ENCODE measurements around the gene CHAT.

Gene CHAT

DNA sequence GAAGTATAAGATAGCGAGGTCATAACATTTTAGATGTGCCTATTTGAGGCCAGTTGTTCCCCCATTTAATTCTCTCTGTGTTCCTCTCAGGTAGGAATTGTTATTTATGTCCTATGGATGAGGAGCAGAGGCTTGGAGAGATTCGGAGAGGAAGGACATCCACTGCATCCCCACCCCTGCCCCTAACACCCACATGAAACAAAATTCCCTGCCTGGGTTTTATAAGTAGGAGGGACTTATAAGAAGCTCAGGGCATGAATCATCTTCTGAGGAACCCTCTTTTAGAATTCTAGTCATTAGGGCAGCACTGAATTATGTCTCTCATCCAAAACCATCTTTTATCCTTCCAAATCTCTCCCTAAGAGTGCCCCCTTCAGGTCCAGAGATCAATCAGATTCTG is 5.0 kb downstream of the CHAT start:
- no peak overlapping the region for H3K27ac ChIP-seq (ENCODE audit: insufficient read depth, low read length, poor library complexity, severe bottlenecking)
- H3K27me3 ChIP-seq (replicated peaks; ENCODE audit: control insufficient read depth, insufficient read depth, low read length, poor library complexity, severe bottlenecking) = peaks cover 6% of the 10 kb centered on the region
- H3K36me3 ChIP-seq (ENCODE audit: control insufficient read depth, insufficient read depth, low read length) = no peaks in the 10 kb centered on the region
- no peak overlapping the region for H3K4me3 ChIP-seq (ENCODE audit: insufficient read depth, low read depth, low read length, poor library complexity, severe bottlenecking)
- H3K9me3 ChIP-seq (ENCODE audit: control insufficient read depth, low read length) = no peaks in the 10 kb centered on the region
- H3K4me1 ChIP-seq (ENCODE audit: control insufficient read depth, insufficient read depth, low read length, poor library complexity, severe bottlenecking) = no peaks in the 10 kb centered on the region
- DNase-seq = no peak

DNA sequence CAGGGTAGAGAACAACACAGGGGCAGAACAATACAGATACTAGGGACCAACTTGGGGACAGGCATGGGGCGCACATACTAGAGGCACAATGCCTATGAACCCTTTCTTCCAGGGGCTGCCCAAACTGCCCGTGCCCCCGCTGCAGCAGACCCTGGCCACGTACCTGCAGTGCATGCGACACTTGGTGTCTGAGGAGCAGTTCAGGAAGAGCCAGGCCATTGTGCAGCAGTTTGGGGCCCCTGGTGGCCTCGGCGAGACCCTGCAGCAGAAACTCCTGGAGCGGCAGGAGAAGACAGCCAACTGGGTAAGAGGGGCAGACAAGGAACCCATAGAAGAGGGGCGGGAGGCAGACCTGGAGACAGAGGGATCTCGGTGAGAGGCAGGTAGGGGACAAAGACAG is 5.8 kb downstream of the CHAT start:
- Histone ChIP-seq H3K4me1 (ENCODE audit: control insufficient read depth, insufficient read depth, low read length, poor library complexity, severe bottlenecking) (no peaks in the 10 kb centered on the region), H3K27me3 (replicated peaks; ENCODE audit: control insufficient read depth, insufficient read depth, low read length, poor library complexity, severe bottlenecking) (peaks cover 6% of the 10 kb centered on the region), H3K27ac (ENCODE audit: insufficient read depth, low read length, poor library complexity, severe bottlenecking) (no peak overlapping the region), H3K4me3 (ENCODE audit: insufficient read depth, low read depth, low read length, poor library complexity, severe bottlenecking) (no peak overlapping the region), H3K9me3 (ENCODE audit: control insufficient read depth, low read length) (no peaks in the 10 kb centered on the region), H3K36me3 (ENCODE audit: control insufficient read depth, insufficient read depth, low read length) (no peaks in the 10 kb centered on the region)
- no peak for DNase-seq

DNA sequence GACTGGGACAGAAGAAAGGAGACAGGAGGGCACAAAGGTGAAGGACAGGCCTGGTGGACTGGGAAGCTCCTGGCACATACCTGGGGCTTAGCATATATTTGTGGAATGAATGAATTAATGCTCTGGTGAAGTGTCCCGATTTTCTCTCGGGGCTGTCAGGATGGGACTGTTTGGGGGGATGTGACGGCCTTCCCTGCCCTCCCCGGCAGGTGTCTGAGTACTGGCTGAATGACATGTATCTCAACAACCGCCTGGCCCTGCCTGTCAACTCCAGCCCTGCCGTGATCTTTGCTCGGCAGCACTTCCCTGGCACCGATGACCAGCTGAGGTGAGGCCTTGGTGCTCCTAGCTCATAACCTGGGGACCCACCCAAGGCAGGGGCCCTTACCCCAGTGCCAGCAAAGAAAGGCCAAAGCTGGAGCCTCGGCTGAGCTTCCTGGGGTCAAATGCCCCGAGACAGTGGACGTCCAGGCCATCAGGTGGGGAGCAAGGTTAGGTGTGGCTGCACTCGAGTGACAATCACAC is 6.5 kb downstream of the CHAT start:
- DNase-seq = no peak
- Histone ChIP-seq H3K4me1 (ENCODE audit: control insufficient read depth, insufficient read depth, low read length, poor library complexity, severe bottlenecking) (no peaks in the 10 kb centered on the region), H3K27ac (ENCODE audit: insufficient read depth, low read length, poor library complexity, severe bottlenecking) (no peak overlapping the region), H3K9me3 (ENCODE audit: control insufficient read depth, low read length) (no peaks in the 10 kb centered on the region), H3K27me3 (replicated peaks; ENCODE audit: control insufficient read depth, insufficient read depth, low read length, poor library complexity, severe bottlenecking) (peaks cover 6% of the 10 kb centered on the region), H3K36me3 (ENCODE audit: control insufficient read depth, insufficient read depth, low read length) (no peaks in the 10 kb centered on the region), H3K4me3 (ENCODE audit: insufficient read depth, low read depth, low read length, poor library complexity, severe bottlenecking) (no peak overlapping the region)

DNA sequence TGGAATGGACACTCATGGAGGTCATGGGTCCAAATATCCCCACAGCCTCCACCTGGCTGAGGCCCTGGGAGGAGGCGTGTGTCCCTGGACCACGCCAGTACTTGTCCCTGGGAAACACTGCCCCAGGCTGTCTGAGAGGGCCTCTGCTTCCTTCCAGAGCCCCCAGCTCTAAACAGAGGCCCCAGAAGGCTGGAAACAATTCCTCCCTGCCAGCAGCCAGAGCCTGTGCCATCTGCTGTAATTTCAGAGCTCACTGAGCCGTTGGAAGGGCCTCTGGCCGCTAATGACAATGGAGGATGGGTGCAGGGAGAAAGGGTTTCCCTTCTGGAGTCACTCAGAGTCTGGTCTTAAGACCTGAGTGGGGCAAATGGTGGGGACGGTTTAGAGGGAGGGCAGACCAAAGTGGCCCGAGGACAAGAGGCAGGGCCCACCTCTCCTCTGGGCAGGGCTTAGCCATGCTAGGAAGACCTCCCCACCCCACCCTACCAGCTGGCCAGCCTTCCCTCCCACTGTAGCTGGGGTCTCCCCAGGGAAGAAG is 7.1 kb downstream of the CHAT start:
- Histone ChIP-seq H3K27me3 (replicated peaks; ENCODE audit: control insufficient read depth, insufficient read depth, low read length, poor library complexity, severe bottlenecking) (peaks cover 6% of the 10 kb centered on the region), H3K4me1 (ENCODE audit: control insufficient read depth, insufficient read depth, low read length, poor library complexity, severe bottlenecking) (no peaks in the 10 kb centered on the region), H3K27ac (ENCODE audit: insufficient read depth, low read length, poor library complexity, severe bottlenecking) (no peak overlapping the region), H3K36me3 (ENCODE audit: control insufficient read depth, insufficient read depth, low read length) (no peaks in the 10 kb centered on the region), H3K4me3 (ENCODE audit: insufficient read depth, low read depth, low read length, poor library complexity, severe bottlenecking) (no peak overlapping the region), H3K9me3 (ENCODE audit: control insufficient read depth, low read length) (no peaks in the 10 kb centered on the region)
- no peak for DNase-seq

GRCh38 chr10:49621561-49621960 is 7.7 kb downstream of the CHAT start:
- no peak overlapping the region for H3K4me3 ChIP-seq (ENCODE audit: insufficient read depth, low read depth, low read length, poor library complexity, severe bottlenecking)
- H3K4me1 ChIP-seq (ENCODE audit: control insufficient read depth, insufficient read depth, low read length, poor library complexity, severe bottlenecking) = no peaks in the 10 kb centered on the region
- no peaks in the 10 kb centered on the region for H3K9me3 ChIP-seq (ENCODE audit: control insufficient read depth, low read length)
- DNase-seq = no peak
- H3K36me3 ChIP-seq (ENCODE audit: control insufficient read depth, insufficient read depth, low read length) = no peaks in the 10 kb centered on the region
- peaks cover 6% of the 10 kb centered on the region for H3K27me3 ChIP-seq (replicated peaks; ENCODE audit: control insufficient read depth, insufficient read depth, low read length, poor library complexity, severe bottlenecking)
- H3K27ac ChIP-seq (ENCODE audit: insufficient read depth, low read length, poor library complexity, severe bottlenecking) = no peak overlapping the region

DNA sequence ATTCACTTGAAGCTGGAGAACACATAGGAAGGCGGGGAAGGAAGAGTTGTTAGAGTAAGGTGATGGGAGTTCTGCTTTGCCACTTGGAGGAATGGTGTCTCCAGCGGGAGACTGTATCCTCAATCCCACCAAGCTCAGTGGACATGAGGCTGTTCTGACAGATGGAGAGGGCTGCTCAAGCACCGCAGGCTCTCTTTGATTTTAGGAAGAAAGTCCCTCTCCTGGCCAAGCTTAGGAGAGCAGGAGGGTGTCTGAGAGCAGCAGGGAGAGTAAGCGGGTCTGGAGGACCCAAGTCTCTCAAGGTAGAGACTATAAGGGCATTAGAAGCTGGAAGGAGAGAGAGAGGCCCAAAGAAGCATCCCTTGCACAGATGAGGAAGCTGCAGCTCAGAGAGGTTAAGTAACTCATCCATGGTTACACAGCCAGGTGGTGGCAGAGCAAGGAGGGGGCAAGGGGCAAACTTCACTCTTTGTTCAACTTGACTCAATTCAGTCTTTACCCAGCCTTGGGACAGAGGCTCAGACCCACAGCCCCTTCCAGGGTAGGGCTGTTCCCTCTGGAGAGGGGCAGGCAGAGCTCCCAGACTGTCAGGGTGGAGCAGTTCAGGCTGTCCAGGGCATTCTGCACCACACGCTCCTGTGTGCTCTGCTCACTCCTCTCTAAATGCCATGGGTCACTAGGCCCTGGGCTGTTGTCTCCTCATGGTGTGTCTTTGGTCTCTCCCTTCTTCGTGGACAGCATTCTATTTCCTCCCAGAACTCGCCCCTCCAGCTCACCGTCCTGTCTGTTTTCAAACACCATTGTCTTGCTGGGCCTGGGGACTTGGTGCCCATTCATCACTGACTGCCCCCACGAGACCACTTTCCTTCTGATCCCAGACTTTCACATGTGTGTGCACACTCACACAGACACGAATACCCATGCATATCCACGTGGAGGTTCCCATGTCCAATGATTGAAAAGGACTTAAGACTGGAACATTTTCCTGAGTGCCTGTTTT is 8.9 kb downstream of the CHAT start:
- DNase-seq = no peak
- no peaks in the 10 kb centered on the region for H3K27me3 ChIP-seq (replicated peaks; ENCODE audit: control insufficient read depth, insufficient read depth, low read length, poor library complexity, severe bottlenecking)
- no peak overlapping the region for H3K27ac ChIP-seq (ENCODE audit: insufficient read depth, low read length, poor library complexity, severe bottlenecking)
- no peak overlapping the region for H3K4me3 ChIP-seq (ENCODE audit: insufficient read depth, low read depth, low read length, poor library complexity, severe bottlenecking)
- H3K9me3 ChIP-seq (ENCODE audit: control insufficient read depth, low read length) = no peaks in the 10 kb centered on the region
- no peaks in the 10 kb centered on the region for H3K36me3 ChIP-seq (ENCODE audit: control insufficient read depth, insufficient read depth, low read length)
- H3K4me1 ChIP-seq (ENCODE audit: control insufficient read depth, insufficient read depth, low read length, poor library complexity, severe bottlenecking) = no peaks in the 10 kb centered on the region

- no peak for DNase-seq
- H3K27me3 ChIP-seq (replicated peaks; ENCODE audit: control insufficient read depth, insufficient read depth, low read length, poor library complexity, severe bottlenecking) = no peaks in the 10 kb centered on the region
- H3K36me3 ChIP-seq (ENCODE audit: control insufficient read depth, insufficient read depth, low read length) = no peaks in the 10 kb centered on the region
- no peaks in the 10 kb centered on the region for H3K4me1 ChIP-seq (ENCODE audit: control insufficient read depth, insufficient read depth, low read length, poor library complexity, severe bottlenecking)
- H3K4me3 ChIP-seq (ENCODE audit: insufficient read depth, low read depth, low read length, poor library complexity, severe bottlenecking) = no peak overlapping the region
- H3K27ac ChIP-seq (ENCODE audit: insufficient read depth, low read length, poor library complexity, severe bottlenecking) = no peak overlapping the region
- H3K9me3 ChIP-seq (ENCODE audit: control insufficient read depth, low read length) = no peaks in the 10 kb centered on the region
Observed at GRCh38 chr10:49624629-49625028, 10.8 kb downstream of the CHAT start.

DNA sequence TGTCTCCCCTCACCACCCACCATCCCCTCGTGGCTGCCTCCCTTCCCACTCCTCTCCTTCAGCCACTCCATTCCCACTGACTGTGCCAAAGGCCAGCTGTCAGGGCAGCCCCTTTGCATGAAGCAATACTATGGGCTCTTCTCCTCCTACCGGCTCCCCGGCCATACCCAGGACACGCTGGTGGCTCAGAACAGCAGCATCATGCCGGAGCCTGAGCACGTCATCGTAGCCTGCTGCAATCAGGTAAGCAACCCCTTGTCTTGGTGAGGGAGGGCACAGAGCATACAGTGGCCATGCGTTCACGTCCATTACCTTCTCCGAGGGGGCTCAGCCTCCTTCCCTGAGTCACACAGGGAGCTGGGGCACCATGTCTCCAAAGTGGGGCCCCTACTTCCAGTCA is 11.6 kb downstream of the CHAT start:
- no peaks in the 10 kb centered on the region for H3K36me3 ChIP-seq (ENCODE audit: control insufficient read depth, insufficient read depth, low read length)
- DNase-seq = no peak
- H3K27ac ChIP-seq (ENCODE audit: insufficient read depth, low read length, poor library complexity, severe bottlenecking) = no peak overlapping the region

DNA sequence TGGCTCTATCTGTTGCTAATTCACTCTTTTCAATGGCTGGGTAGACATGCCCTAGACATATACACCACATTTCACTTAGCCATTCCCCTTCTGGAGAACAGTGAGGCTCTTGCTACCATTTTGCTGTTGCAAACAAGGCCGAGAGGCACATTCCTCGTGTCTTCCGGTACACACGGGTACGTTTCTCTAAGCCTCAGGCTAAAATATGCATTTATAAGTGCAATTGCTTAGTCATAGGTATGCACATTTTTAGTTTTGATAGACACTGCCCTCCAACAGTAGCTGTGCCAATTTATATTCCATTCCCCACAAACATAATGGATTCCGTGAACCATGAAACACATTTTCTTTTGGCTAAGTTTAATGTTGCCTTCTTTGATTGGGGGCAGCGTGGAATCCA is 13.2 kb downstream of the CHAT start:
- no peaks in the 10 kb centered on the region for H3K36me3 ChIP-seq (ENCODE audit: control insufficient read depth, insufficient read depth, low read length)
- H3K4me1 ChIP-seq (ENCODE audit: control insufficient read depth, insufficient read depth, low read length, poor library complexity, severe bottlenecking) = no peaks in the 10 kb centered on the region
- H3K27ac ChIP-seq (ENCODE audit: insufficient read depth, low read length, poor library complexity, severe bottlenecking) = no peak overlapping the region
- no peak for DNase-seq
- no peaks in the 10 kb centered on the region for H3K9me3 ChIP-seq (ENCODE audit: control insufficient read depth, low read length)
- no peak overlapping the region for H3K4me3 ChIP-seq (ENCODE audit: insufficient read depth, low read depth, low read length, poor library complexity, severe bottlenecking)
- no peaks in the 10 kb centered on the region for H3K27me3 ChIP-seq (replicated peaks; ENCODE audit: control insufficient read depth, insufficient read depth, low read length, poor library complexity, severe bottlenecking)

More for the DNA sequence above, 11.6 kb downstream of the CHAT start:
- H3K4me1 ChIP-seq (ENCODE audit: control insufficient read depth, insufficient read depth, low read length, poor library complexity, severe bottlenecking) = no peaks in the 10 kb centered on the region
- H3K9me3 ChIP-seq (ENCODE audit: control insufficient read depth, low read length) = no peaks in the 10 kb centered on the region
- H3K4me3 ChIP-seq (ENCODE audit: insufficient read depth, low read depth, low read length, poor library complexity, severe bottlenecking) = no peak overlapping the region
- no peaks in the 10 kb centered on the region for H3K27me3 ChIP-seq (replicated peaks; ENCODE audit: control insufficient read depth, insufficient read depth, low read length, poor library complexity, severe bottlenecking)

DNA sequence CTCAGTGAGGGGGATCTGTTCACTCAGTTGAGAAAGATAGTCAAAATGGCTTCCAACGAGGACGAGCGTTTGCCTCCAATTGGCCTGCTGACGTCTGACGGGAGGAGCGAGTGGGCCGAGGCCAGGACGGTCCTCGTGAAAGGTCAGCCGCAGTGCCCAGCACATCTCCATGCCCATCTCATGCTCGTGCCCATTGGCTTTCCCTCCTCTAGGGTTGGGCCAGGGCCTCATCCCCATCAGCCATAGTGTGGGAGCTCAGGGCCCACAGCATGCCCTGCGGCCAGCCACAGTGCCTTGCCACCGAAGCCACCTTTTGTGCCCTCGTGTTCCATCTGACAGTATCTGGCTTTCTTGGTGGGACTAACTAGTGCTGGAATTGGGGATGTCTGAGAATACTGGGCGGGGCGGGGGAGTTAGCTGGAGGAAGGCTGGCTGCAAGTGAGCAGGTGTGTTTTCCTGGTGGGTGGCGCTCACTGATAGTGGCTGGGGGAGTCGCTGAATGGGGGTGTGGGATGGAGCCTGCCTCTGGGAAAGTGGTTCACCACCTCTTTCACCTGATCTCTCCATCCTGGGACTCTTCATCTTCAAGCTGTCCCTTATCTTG is 13.9 kb downstream of the CHAT start:
- no peak for DNase-seq
- no peaks in the 10 kb centered on the region for H3K27me3 ChIP-seq (replicated peaks; ENCODE audit: control insufficient read depth, insufficient read depth, low read length, poor library complexity, severe bottlenecking)
- H3K4me3 ChIP-seq (ENCODE audit: insufficient read depth, low read depth, low read length, poor library complexity, severe bottlenecking) = no peak overlapping the region
- no peaks in the 10 kb centered on the region for H3K36me3 ChIP-seq (ENCODE audit: control insufficient read depth, insufficient read depth, low read length)
- no peaks in the 10 kb centered on the region for H3K4me1 ChIP-seq (ENCODE audit: control insufficient read depth, insufficient read depth, low read length, poor library complexity, severe bottlenecking)
- no peak overlapping the region for H3K27ac ChIP-seq (ENCODE audit: insufficient read depth, low read length, poor library complexity, severe bottlenecking)
- no peaks in the 10 kb centered on the region for H3K9me3 ChIP-seq (ENCODE audit: control insufficient read depth, low read length)
